ENCODE data around the gene SCUBE3.

SCUBE3 gene

DNA sequence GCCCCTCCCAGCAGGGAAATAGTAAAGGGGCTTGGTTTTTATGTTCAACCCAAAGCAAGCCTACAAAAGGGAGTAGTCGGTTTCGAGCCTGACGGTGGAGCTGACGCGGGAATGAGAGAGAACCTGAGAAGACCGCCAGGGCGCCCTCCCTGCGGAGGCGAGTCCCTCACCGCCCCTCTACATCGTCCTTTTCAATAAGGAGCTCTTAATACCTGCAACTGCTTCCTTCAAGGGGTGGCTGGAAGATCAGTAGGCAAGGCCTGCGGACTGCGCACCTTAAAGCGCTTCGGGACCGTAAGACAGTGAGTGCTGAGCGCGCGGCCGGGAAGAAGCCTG lies 45.1 kb downstream of the SCUBE3 start:
- peaks cover 10% of the 10 kb centered on the region for H3K36me3 Mint-ChIP-seq (ENCODE audit: insufficient read depth)
- no peaks in the 10 kb centered on the region for H3K27me3 Mint-ChIP-seq
- peaks cover 45% of the 10 kb centered on the region for H3K4me1 Mint-ChIP-seq
- DNase-seq (ENCODE audit: low spot score in 2 of 2), result no peak
- peak overlapping the region; percentile 92 for H3K27ac Mint-ChIP-seq (ENCODE audit: low read depth)
- peak overlapping the region; percentile 82 for H3K4me3 Mint-ChIP-seq
- no peaks in the 10 kb centered on the region for H3K9me3 Mint-ChIP-seq
- peak; percentile 21 for ATAC-seq (replicated peaks; ENCODE audit: extremely low read depth, poor library complexity, severe bottlenecking)

- Mint-ChIP-seq H3K27ac (ENCODE audit: low read depth) (peak within 1 kb of the TSS; percentile 92), H3K9me3 (no peaks in the 10 kb centered on the region), H3K4me1 (peaks cover 51% of the 10 kb centered on the region), H3K27me3 (no peaks in the 10 kb centered on the region), H3K4me3 (peak within 1 kb of the TSS; percentile 82), H3K36me3 (ENCODE audit: insufficient read depth) (peaks cover 10% of the 10 kb centered on the region)
- ATAC-seq (replicated peaks; ENCODE audit: extremely low read depth, poor library complexity, severe bottlenecking) (peak; percentile 79), DNase-seq (ENCODE audit: low spot score in 2 of 2) (peak; percentile 92 to 96)
Measured at GRCh38 chr6:35259194-35259947, 45.6 kb downstream of the SCUBE3 start, which contains the start of gene ZNF76. ZNF76 (plus strand) TSS chr6:35259735; CDS start chr6:35281152, 21,417 bp downstream.

DNA sequence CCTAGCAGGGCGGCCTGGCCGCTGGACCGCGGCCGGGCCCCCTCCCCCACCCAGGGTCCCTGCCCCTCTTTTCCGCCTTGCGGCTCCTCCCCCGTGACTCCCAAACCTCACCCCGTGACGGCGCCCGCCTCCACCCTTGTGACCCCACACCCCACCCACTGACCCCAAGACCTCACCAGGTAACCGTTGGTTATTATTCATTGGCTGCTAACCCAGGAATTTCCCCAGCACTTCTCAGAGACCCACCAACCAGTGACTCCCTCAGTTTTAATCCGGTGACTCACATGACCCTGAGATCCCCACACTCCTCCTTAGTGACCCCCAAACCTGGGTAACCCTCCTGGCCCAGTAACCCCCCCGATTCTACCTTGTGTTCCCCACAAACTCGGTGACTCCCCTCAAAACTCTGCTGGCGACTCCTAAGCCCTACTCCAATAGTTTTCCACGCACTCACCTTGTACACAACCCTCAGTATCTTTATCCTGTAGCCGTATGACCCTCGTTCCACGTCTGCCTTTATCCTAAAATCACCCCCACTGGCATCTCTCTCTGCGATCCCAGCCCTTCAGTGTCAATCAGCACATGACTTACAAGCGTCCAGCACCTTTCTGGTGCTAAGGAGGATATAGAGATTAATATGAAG lies 46.3 kb downstream of the SCUBE3 start:
- H3K36me3 Mint-ChIP-seq (ENCODE audit: insufficient read depth), result peaks cover 10% of the 10 kb centered on the region
- peak overlapping the region; percentile 82 for H3K4me3 Mint-ChIP-seq
- no peaks in the 10 kb centered on the region for H3K9me3 Mint-ChIP-seq
- H3K27ac Mint-ChIP-seq (ENCODE audit: low read depth), result peak overlapping the region; percentile 92
- peak; percentile 64 to 69 for DNase-seq (ENCODE audit: low spot score in 2 of 2)
- H3K27me3 Mint-ChIP-seq, result no peaks in the 10 kb centered on the region
- peak; percentile 59 for ATAC-seq (replicated peaks; ENCODE audit: extremely low read depth, poor library complexity, severe bottlenecking)
- H3K4me1 Mint-ChIP-seq, result peaks cover 52% of the 10 kb centered on the region

GRCh38 chr6:35260591-35261570 lies 47.1 kb downstream of the SCUBE3 start:
- peaks cover 11% of the 10 kb centered on the region for H3K36me3 Mint-ChIP-seq (ENCODE audit: insufficient read depth)
- peaks cover 59% of the 10 kb centered on the region for H3K4me1 Mint-ChIP-seq
- ATAC-seq (replicated peaks; ENCODE audit: extremely low read depth, poor library complexity, severe bottlenecking) (no peak), DNase-seq (ENCODE audit: low spot score in 2 of 2) (no peak)
- H3K27me3 Mint-ChIP-seq, result no peaks in the 10 kb centered on the region
- no peaks in the 10 kb centered on the region for H3K9me3 Mint-ChIP-seq
- peak overlapping the region; percentile 92 for H3K27ac Mint-ChIP-seq (ENCODE audit: low read depth)
- H3K4me3 Mint-ChIP-seq, result peak overlapping the region; percentile 82

DNA sequence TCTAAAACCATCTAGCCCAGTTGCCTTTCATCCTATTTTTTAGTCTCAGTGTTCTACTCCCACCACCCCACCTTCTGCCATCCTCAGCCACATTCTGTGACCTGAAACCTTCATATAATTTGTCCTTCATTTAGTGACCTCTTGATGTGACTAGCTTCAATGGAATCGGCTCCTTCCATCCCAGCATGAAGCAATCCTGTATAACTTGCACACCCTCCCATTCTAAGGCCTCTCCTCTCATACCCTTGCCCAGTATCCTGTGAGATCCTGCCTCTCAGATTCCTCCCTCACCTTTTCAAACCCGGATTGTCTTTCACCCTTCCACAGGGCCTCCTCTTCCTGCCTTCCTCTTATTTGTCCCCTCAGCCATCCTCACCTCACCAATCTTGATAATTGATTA lies 48.8 kb downstream of the SCUBE3 start:
- Mint-ChIP-seq H3K27me3 (no peaks in the 10 kb centered on the region), H3K4me1 (peaks cover 63% of the 10 kb centered on the region), H3K9me3 (no peaks in the 10 kb centered on the region), H3K4me3 (no peak overlapping the region), H3K27ac (ENCODE audit: low read depth) (peak overlapping the region; percentile 35), H3K36me3 (ENCODE audit: insufficient read depth) (peaks cover 14% of the 10 kb centered on the region)
- no peak for ATAC-seq (replicated peaks; ENCODE audit: extremely low read depth, poor library complexity, severe bottlenecking)
- no peak for DNase-seq (ENCODE audit: low spot score in 2 of 2)

DNA sequence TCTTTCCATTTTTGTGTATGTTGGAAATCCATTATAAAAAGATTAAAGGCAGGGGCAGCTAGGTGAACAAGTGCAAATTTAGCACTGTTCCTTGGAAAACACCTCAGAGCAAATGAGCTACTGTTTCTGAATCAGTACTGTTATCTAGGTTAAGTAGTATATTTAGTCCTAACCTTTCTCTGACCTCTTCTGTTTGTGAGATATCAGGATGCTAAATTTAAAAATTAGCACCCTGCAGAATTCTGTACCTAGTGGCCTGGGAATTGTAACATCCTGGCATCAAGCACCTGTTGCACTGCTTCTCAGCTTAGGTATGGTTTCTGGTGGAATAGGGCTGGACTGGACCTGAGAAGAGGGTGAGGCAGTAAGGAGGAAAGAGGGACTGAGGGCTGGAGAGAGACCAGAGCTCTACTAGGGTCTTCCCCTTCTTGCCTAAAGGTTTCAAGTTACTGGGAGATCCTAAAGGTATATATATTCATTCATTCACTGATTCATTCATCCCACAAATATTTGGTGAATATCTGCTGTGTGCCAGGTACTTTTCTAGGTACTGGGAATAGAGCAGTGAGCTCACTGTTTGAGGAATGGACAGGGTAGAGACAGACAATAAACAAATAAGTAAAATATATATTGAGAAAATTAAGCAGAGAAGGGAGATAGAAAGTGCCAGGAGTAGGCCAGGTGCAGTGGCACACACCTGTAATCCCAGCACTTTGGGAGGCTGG lies 51.0 kb downstream of the SCUBE3 start:
- no peak for ATAC-seq (replicated peaks; ENCODE audit: extremely low read depth, poor library complexity, severe bottlenecking)
- H3K27ac Mint-ChIP-seq (ENCODE audit: low read depth), result peak overlapping the region; percentile 70
- H3K27me3 Mint-ChIP-seq, result no peaks in the 10 kb centered on the region

GRCh38 chr6:35265523-35265922 lies 51.8 kb downstream of the SCUBE3 start:
- Mint-ChIP-seq H3K4me1 (peaks cover 48% of the 10 kb centered on the region), H3K4me3 (no peak overlapping the region), H3K36me3 (ENCODE audit: insufficient read depth) (peaks cover 11% of the 10 kb centered on the region), H3K27ac (ENCODE audit: low read depth) (peak overlapping the region; percentile 70), H3K27me3 (no peaks in the 10 kb centered on the region), H3K9me3 (no peaks in the 10 kb centered on the region)
- DNase-seq (ENCODE audit: low spot score in 2 of 2), result no peak
- no peak for ATAC-seq (replicated peaks; ENCODE audit: extremely low read depth, poor library complexity, severe bottlenecking)

More for the DNA sequence above, 51.0 kb downstream of the SCUBE3 start:
- no peaks in the 10 kb centered on the region for H3K9me3 Mint-ChIP-seq
- no peak for DNase-seq (ENCODE audit: low spot score in 2 of 2)
- H3K36me3 Mint-ChIP-seq (ENCODE audit: insufficient read depth), result peaks cover 15% of the 10 kb centered on the region
- H3K4me3 Mint-ChIP-seq, result no peak overlapping the region
- H3K4me1 Mint-ChIP-seq, result peaks cover 54% of the 10 kb centered on the region

- peaks cover 29% of the 10 kb centered on the region for H3K4me1 Mint-ChIP-seq
- no peaks in the 10 kb centered on the region for H3K27me3 Mint-ChIP-seq
- no peak overlapping the region for H3K27ac Mint-ChIP-seq (ENCODE audit: low read depth)
- peaks cover 11% of the 10 kb centered on the region for H3K36me3 Mint-ChIP-seq (ENCODE audit: insufficient read depth)
- H3K9me3 Mint-ChIP-seq, result no peaks in the 10 kb centered on the region
- no peak overlapping the region for H3K4me3 Mint-ChIP-seq
- ATAC-seq (replicated peaks; ENCODE audit: extremely low read depth, poor library complexity, severe bottlenecking) (no peak), DNase-seq (ENCODE audit: low spot score in 2 of 2) (no peak)
Measured at GRCh38 chr6:35267446-35267845, 53.7 kb downstream of the SCUBE3 start.

DNA sequence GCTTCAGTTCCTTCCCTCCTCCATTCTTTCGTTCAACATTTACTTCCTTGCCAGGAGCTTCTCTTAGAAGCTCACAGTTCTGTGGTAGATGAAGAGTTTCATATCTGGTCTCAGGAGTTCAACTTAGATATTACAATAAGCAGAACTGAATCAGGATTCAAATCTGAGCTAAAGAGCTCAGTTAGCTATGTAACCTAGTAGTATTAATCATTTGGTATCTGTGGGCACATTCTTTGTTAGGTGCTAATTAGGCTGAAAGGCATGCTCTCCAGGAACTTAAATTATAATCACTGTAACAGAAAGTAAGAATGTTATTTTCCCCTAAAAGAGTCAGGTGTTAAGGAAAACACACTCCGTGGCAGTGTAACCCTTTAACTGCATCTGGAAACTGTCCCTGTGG lies 54.1 kb downstream of the SCUBE3 start:
- no peak for ATAC-seq (replicated peaks; ENCODE audit: extremely low read depth, poor library complexity, severe bottlenecking)
- no peaks in the 10 kb centered on the region for H3K27me3 Mint-ChIP-seq
- peaks cover 11% of the 10 kb centered on the region for H3K36me3 Mint-ChIP-seq (ENCODE audit: insufficient read depth)
- H3K9me3 Mint-ChIP-seq, result no peaks in the 10 kb centered on the region
- no peak overlapping the region for H3K4me3 Mint-ChIP-seq
- no peak overlapping the region for H3K27ac Mint-ChIP-seq (ENCODE audit: low read depth)
- peaks cover 25% of the 10 kb centered on the region for H3K4me1 Mint-ChIP-seq
- no peak for DNase-seq (ENCODE audit: low spot score in 2 of 2)

DNA sequence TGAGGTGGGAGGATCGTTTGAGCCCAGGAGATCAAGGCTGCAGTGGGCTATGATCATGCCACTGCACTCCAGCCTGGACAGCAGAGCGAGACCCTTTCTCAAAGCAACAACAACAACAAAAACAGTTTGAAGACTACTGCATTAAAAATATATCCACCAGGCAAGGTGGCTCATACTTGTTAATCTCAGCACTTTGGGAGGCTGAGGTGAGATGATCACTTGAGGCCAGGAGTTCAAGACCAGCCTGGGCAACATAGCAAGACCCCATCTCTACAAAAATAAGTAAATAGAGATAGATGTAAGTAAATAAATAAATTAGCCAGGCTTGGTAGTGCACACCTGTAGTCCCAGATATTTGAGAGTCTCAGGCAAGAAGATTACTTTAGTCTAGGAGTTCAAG lies 58.2 kb downstream of the SCUBE3 start:
- ATAC-seq (replicated peaks; ENCODE audit: extremely low read depth, poor library complexity, severe bottlenecking), result no peak
- Mint-ChIP-seq H3K27ac (ENCODE audit: low read depth) (no peak overlapping the region), H3K4me1 (no peaks in the 10 kb centered on the region)

DNA sequence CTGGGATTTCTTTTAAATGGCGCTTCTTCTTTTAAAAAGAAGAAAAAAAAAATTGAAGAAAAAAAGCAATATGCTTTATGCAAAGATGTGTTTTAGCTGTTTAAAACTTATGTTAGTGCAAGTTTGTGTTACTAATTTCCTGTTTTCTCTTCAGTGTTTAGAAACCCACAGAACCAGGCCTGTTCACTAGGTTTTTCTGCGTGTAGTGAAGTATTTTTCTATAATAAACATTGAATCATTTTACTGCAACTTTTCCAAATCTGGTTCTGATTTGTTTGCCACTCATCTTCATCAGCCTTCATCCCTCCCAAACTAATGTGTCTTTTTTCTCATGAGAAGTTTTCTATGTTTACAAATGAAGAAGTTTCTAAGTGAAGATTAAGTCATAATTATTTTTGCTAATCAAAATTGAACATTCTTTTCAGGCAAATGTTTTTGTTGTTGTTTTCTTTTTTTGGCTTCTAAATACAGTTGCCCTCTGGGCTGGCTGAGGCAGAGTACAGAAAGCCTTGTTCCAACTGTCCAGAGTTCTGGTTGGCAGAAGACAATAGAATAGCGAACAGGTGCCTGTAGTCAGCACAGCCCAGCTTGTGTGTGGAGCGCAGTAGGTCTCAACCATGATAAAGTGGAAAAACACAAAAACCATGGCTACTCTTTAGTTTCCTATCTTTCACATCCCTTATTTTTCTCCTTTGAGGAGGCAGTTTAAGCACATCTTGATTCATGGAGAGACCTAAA lies 60.2 kb downstream of the SCUBE3 start:
- Mint-ChIP-seq H3K27ac (ENCODE audit: low read depth) (no peak overlapping the region), H3K36me3 (ENCODE audit: insufficient read depth) (peaks cover 4% of the 10 kb centered on the region), H3K4me1 (peaks cover 9% of the 10 kb centered on the region), H3K4me3 (no peak overlapping the region), H3K27me3 (no peaks in the 10 kb centered on the region), H3K9me3 (no peaks in the 10 kb centered on the region)
- DNase-seq (ENCODE audit: low spot score in 2 of 2) (no peak), ATAC-seq (replicated peaks; ENCODE audit: extremely low read depth, poor library complexity, severe bottlenecking) (no peak)

More for the DNA sequence above, 58.2 kb downstream of the SCUBE3 start:
- Mint-ChIP-seq H3K27me3 (no peaks in the 10 kb centered on the region), H3K4me3 (no peak overlapping the region), H3K9me3 (no peaks in the 10 kb centered on the region), H3K36me3 (ENCODE audit: insufficient read depth) (peaks cover 8% of the 10 kb centered on the region)
- no peak for DNase-seq (ENCODE audit: low spot score in 2 of 2)

All from central memory CD8-positive, alpha-beta T cell (primary cell).